MCF 10A (cell line): Measurements from ENCODE around the gene PAK1. TPM values are rescaled to one million over a fixed set of nuclear protein-coding genes. Genes with fewer than 3 reads are reported as not detected.

ENCODE experiments used
- BruUV-seq: library from RNA; stranded (reverse); fragments of 400-500 nt; replicated peaks from 2 replicates; lab custom pipeline; 2021; lab: Mats Ljungman, UMichigan
- CTCF ChIA-PET: fragments of 300-600 bp; sonication (Branson Sonifier 250); formaldehyde crosslinking; extraction: SDS; loops from one replicate; lab custom pipeline; 2021; ENCODE audit warnings: antibody characterized with exemption, inconsistent platforms; lab: Yijun Ruan, JAX
- POLR2A ChIA-PET: fragments of 300-600, 350-650 bp; sonication (Branson Sonifier 250); formaldehyde crosslinking; extraction: SDS; loops from one replicate; lab custom pipeline; 2020; ENCODE audit warnings: antibody characterized with exemption, inconsistent platforms; lab: Yijun Ruan, JAX
- DNase-seq: peaks from one replicate; pipeline ENCODE4 v3.0.0-alpha.2; 2018; ENCODE audit not compliant: unreplicated experiment
- H3K27ac Mint-ChIP-seq: one replicate; pipeline ENCODE4 v1.8.0; 2022; ENCODE audit warnings: mild to moderate bottlenecking, low read depth, mixed read lengths; ENCODE audit not compliant: unreplicated experiment
- H3K27me3 Mint-ChIP-seq: one replicate; pipeline ENCODE4 v1.8.0; 2022; ENCODE audit warnings: mixed read lengths; ENCODE audit not compliant: insufficient read depth, unreplicated experiment
- H3K36me3 Mint-ChIP-seq: one replicate; pipeline ENCODE4 v1.8.0; 2022; ENCODE audit warnings: mild to moderate bottlenecking, moderate library complexity, mixed read lengths; ENCODE audit not compliant: insufficient read depth, unreplicated experiment
- H3K4me1 Mint-ChIP-seq: one replicate; pipeline ENCODE4 v1.8.0; 2022; ENCODE audit warnings: mixed read lengths; ENCODE audit not compliant: insufficient read depth, unreplicated experiment
- H3K4me3 Mint-ChIP-seq: one replicate; pipeline ENCODE4 v1.8.0; 2022; ENCODE audit warnings: mild to moderate bottlenecking, moderate library complexity, mixed read lengths; ENCODE audit not compliant: unreplicated experiment
- H3K9me3 Mint-ChIP-seq: one replicate; pipeline ENCODE4 v1.8.0; 2022; ENCODE audit warnings: mixed read lengths; ENCODE audit not compliant: unreplicated experiment
- intact Hi-C: fragments of 100-400 bp; cut with micrococcal nuclease; formaldehyde crosslinking; loops from 2 replicates; pipeline ENCODE4 v1.14.1; 2022
- total RNA-seq: library from RNA; stranded (reverse); gene quantifications from 2 replicates; pipeline ENCODE4 v1.2.3, GENCODE V29; 2022
- TF ChIP-seq, protein P1 (sequence below): fragments of 200-600 bp; IDR thresholded peaks from one replicate; pipeline ENCODE4 v1.8.0; 2022; ENCODE audit warnings: antibody characterized with exemption, mild to moderate bottlenecking; ENCODE audit not compliant: unreplicated experiment

PAK1 gene
- total RNA-seq, 1 experiment from 2014 or later, result 24.0 TPM

- no peak for DNase-seq
- TF ChIP-seq, protein P1, sequence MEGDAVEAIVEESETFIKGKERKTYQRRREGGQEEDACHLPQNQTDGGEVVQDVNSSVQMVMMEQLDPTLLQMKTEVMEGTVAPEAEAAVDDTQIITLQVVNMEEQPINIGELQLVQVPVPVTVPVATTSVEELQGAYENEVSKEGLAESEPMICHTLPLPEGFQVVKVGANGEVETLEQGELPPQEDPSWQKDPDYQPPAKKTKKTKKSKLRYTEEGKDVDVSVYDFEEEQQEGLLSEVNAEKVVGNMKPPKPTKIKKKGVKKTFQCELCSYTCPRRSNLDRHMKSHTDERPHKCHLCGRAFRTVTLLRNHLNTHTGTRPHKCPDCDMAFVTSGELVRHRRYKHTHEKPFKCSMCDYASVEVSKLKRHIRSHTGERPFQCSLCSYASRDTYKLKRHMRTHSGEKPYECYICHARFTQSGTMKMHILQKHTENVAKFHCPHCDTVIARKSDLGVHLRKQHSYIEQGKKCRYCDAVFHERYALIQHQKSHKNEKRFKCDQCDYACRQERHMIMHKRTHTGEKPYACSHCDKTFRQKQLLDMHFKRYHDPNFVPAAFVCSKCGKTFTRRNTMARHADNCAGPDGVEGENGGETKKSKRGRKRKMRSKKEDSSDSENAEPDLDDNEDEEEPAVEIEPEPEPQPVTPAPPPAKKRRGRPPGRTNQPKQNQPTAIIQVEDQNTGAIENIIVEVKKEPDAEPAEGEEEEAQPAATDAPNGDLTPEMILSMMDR, result no peak
- no TSS peak for BruUV-seq
- no peak overlapping the region for H3K27ac Mint-ChIP-seq
- H3K9me3 Mint-ChIP-seq, result no peaks in the 10 kb centered on the region
- no peaks in the 10 kb centered on the region for H3K27me3 Mint-ChIP-seq
- intact Hi-C loops, result no loop called here
- peaks cover 8% of the 10 kb centered on the region for H3K36me3 Mint-ChIP-seq
- ChIA-PET POLR2A (interaction anchor here (0.6 to 1.6 kb wide), 2 partner anchors 12 to 92 kb away, joined by 3 to 4 read pairs; no protein-coding TSS in a partner anchor), CTCF (interaction anchor here (0.5 to 1.0 kb wide), 2 partner anchors 149 to 635 kb away, joined by 3 to 6 read pairs; no protein-coding TSS in a partner anchor)
- H3K4me3 Mint-ChIP-seq, result no peak overlapping the region
- H3K4me1 Mint-ChIP-seq, result peaks cover 2% of the 10 kb centered on the region
Observed at GRCh38 chr11:77345621-77346020, 128.3 kb downstream of the PAK1 start.

GRCh38 chr11:77340501-77340900, 133.4 kb downstream of the PAK1 start:
- BruUV-seq, result no TSS peak
- no peak overlapping the region for H3K27ac Mint-ChIP-seq
- H3K4me1 Mint-ChIP-seq, result no peaks in the 10 kb centered on the region
- H3K9me3 Mint-ChIP-seq, result no peaks in the 10 kb centered on the region
- POLR2A ChIA-PET, result interaction anchor here (0.5 to 0.8 kb wide), 2 partner anchors 13 to 166 kb away, joined by 3 to 4 read pairs; no protein-coding TSS in a partner anchor
- TF ChIP-seq, protein P1, result no peak
- no peak overlapping the region for H3K4me3 Mint-ChIP-seq
- no peaks in the 10 kb centered on the region for H3K27me3 Mint-ChIP-seq
- CTCF ChIA-PET, result no interaction called here
- H3K36me3 Mint-ChIP-seq, result peaks cover 14% of the 10 kb centered on the region
- intact Hi-C loops, result no loop called here
- DNase-seq, result no peak

GRCh38 chr11:77332259-77332658, 141.6 kb downstream of the PAK1 start:
- Mint-ChIP-seq H3K4me3 (no peak overlapping the region), H3K27me3 (no peaks in the 10 kb centered on the region), H3K4me1 (no peaks in the 10 kb centered on the region), H3K36me3 (peaks cover 5% of the 10 kb centered on the region), H3K27ac (no peak overlapping the region), H3K9me3 (no peaks in the 10 kb centered on the region)
- DNase-seq, result no peak
- ChIA-PET CTCF (interaction anchor here (0.6 to 0.7 kb wide), 2 partner anchors 87 to 288 kb away, joined by 3 read pairs; no protein-coding TSS in a partner anchor), POLR2A (interaction anchor here (0.7 to 0.8 kb wide), 2 partner anchors 14 to 29 kb away, joined by 3 read pairs; no protein-coding TSS in a partner anchor)
- BruUV-seq, result no TSS peak
- intact Hi-C loops, result no loop called here
- TF ChIP-seq, protein P1, result no peak

GRCh38 chr11:77325159-77325558, 148.7 kb downstream of the PAK1 start:
- Mint-ChIP-seq H3K27me3 (no peaks in the 10 kb centered on the region), H3K4me1 (no peaks in the 10 kb centered on the region), H3K9me3 (peaks cover 7% of the 10 kb centered on the region), H3K27ac (no peak overlapping the region), H3K4me3 (no peak overlapping the region), H3K36me3 (peaks cover 10% of the 10 kb centered on the region)
- CTCF ChIA-PET, result interaction anchor here (0.6 to 1.1 kb wide), 2 partner anchors 12 to 591 kb away, joined by 3 to 7 read pairs; no protein-coding TSS in a partner anchor
- POLR2A ChIA-PET, result no interaction called here
- DNase-seq, result no peak
- no TSS peak for BruUV-seq
- intact Hi-C loops, result no loop called here
- TF ChIP-seq, protein P1, result no peak
